NCI-H2196 treated with DMSO at 0.1 percent for 48 hours (cell line): ENCODE results near the gene DNAAF2.
"Not testable (repeated sequence)": the region's sequence is repeated elsewhere in the genome, so short reads cannot be mapped to it uniquely, and the experiment has no call there.

Source experiments
- DNase-seq: peaks from one replicate; lab custom pipeline; 2025; ENCODE audit not compliant: unreplicated experiment; lab: John Stamatoyannopoulos, UW

The DNAAF2 gene

GRCh38 chr14:49634547-49635334 lies at the start of gene DNAAF2:
TSS of gene DNAAF2 (minus strand) at chr14:49635244. CDS start at chr14:49635149, 95 bp downstream.
- DNase-seq, result peak; percentile 53

GRCh38 chr14:49679271-49679670 lies 44.2 kb upstream of the DNAAF2 start:
- no peak for DNase-seq

- DNase-seq, result no peak
Observed at GRCh38 chr14:49677643-49678042, 42.6 kb upstream of the DNAAF2 start.

- no peak for DNase-seq
Observed at GRCh38 chr14:49673586-49673985, 38.5 kb upstream of the DNAAF2 start.

- no peak for DNase-seq
Observed at GRCh38 chr14:49670475-49670874, 35.4 kb upstream of the DNAAF2 start.

- no peak for DNase-seq
Observed at GRCh38 chr14:49659526-49660455, 24.7 kb upstream of the DNAAF2 start.

GRCh38 chr14:49657500-49657899 lies 22.5 kb upstream of the DNAAF2 start:
- not testable (repeated sequence) for DNase-seq

GRCh38 chr14:49654511-49654910 lies 19.5 kb upstream of the DNAAF2 start:
- DNase-seq, result no peak

GRCh38 chr14:49653508-49653907 lies 18.5 kb upstream of the DNAAF2 start:
- DNase-seq, result no peak

GRCh38 chr14:49642163-49642562 lies 7.1 kb upstream of the DNAAF2 start:
- DNase-seq, result no peak

GRCh38 chr14:49641697-49642129 lies 6.7 kb upstream of the DNAAF2 start:
- no peak for DNase-seq

GRCh38 chr14:49640540-49641417 lies 5.7 kb upstream of the DNAAF2 start:
- DNase-seq, result no peak

- DNase-seq, result no peak
Observed at GRCh38 chr14:49637534-49638078, 2.6 kb upstream of the DNAAF2 start.

- no peak for DNase-seq
Observed at GRCh38 chr14:49636866-49637265, 1.8 kb upstream of the DNAAF2 start.

- DNase-seq, result peak; percentile 86
Observed at GRCh38 chr14:49633640-49634546, 1.2 kb downstream of the DNAAF2 start.

GRCh38 chr14:49623941-49624839 lies 10.9 kb downstream of the DNAAF2 start:
- DNase-seq, result no peak

- no peak for DNase-seq
Observed at GRCh38 chr14:49623387-49623786, 11.7 kb downstream of the DNAAF2 start.

GRCh38 chr14:49622022-49622607 lies 12.9 kb downstream of the DNAAF2 start:
- no peak for DNase-seq
